ENCODE measurements around the gene OPA3. TPM values are rescaled to one million over a fixed set of nuclear protein-coding genes. Genes with fewer than 3 reads are reported as not detected.

The OPA3 gene
- total RNA-seq, 1 experiment from 2014 or later = 11.1 TPM

DNA sequence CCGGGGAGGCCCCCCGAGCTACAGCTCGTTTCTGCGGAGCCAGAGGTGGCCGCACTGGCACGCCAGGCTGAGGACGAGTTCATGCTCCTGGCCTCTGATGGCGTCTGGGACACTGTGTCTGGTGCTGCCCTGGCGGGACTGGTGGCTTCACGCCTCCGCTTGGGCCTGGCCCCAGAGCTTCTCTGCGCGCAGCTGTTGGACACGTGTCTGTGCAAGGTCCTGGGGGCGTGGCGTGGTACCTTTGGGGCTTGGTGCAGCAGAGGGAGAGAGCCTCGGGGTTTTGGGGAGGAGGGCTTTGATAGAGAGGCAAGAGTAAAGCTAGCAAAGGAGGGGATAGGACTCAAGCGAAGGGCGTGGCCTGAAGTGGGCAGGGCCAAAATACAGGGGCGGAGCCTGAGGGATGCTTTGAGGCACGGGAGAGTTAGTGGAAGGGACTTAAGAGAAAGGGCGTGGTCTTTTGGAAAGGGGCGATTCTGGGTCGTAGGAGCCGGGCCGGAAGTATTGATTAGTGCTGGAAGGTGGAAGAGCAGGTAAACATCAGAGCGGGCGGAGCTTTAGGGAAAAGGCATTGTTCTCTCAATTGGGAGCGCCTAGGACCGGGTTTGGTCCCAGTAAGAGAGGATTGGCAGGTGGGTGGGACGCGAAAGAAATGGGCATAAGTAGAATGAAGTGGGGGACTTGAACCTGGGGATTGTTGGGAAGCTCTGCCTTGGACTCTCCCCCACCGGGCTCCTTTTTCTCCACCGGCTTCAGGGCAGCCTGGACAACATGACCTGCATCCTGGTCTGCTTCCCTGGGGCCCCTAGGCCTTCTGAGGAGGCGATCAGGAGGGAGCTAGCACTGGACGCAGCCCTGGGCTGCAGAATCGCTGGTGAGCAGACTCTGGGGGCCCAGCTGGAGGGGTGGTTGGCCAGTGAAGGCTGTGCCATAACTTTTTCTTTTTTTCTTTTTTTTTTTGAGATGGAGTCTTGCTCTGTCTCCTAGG is 85.1 kb downstream of the OPA3 start:
- BruUV-seq (replicated peaks) = TSS peak; percentile 72
- Histone ChIP-seq H3K27me3 (ENCODE audit: insufficient read depth, low read length) (peaks cover 10% of the 10 kb centered on the region; the same call in 1 of the 2 replicates), H3K9me3 (ENCODE audit: control insufficient read depth in 1 of 2, insufficient read depth in 1 of 2, low read depth in 1 of 2, low read length in 2 of 2) (no peaks in the 10 kb centered on the region), H4K20me1 (ENCODE audit: insufficient read depth) (no peaks in the 10 kb centered on the region), H2AFZ (ENCODE audit: low read depth, low read length, poor library complexity, severe bottlenecking) (no peak overlapping the region), H3K27ac (ENCODE audit: low read depth, low read length) (peak overlapping the region; percentile 39; the same call in 1 of the 2 replicates), H3K4me3 (replicated peaks in 1 of 2; ENCODE audit: low read depth in 1 of 2, low read length in 2 of 2) (no peak overlapping the region), H3K79me2 (ENCODE audit: insufficient read depth, low read length) (no peaks in the 10 kb centered on the region), H3K4me2 (ENCODE audit: low read length) (peak overlapping the region; percentile 50), H3K4me1 (ENCODE audit: control insufficient read depth in 1 of 2, insufficient read depth in 2 of 2, low read length in 2 of 2) (peaks cover 17 to 34% of the 10 kb centered on the region in 2 experiments; a peak in 3 of 4 replicates), H3K36me3 (ENCODE audit: control insufficient read depth in 1 of 2, insufficient read depth in 2 of 2, low read length in 2 of 2) (no peaks in the 10 kb centered on the region), H3K9ac (ENCODE audit: low read length) (no peak overlapping the region), H3K9me2 (ENCODE audit: insufficient read depth) (no peaks in the 10 kb centered on the region)
- DNase-seq (ENCODE audit: low read depth, low spot score) = no peak
- peak; percentile 59 for ATAC-seq
- ChIA-PET CTCF (interaction anchor here (1.2 to 1.4 kb wide), 3 partner anchors 15 to 59 kb away, joined by 3 to 5 read pairs (median 5); no protein-coding TSS in a partner anchor), POLR2A (interaction anchor here (0.6 to 0.9 kb wide), 2 partner anchors 14 to 31 kb away, joined by 3 read pairs; no protein-coding TSS in a partner anchor), RAD21 (ENCODE audit: low non-redundant PET in 1 of 2, low total read pairs in 2 of 2, uncharacterized antibody in 2 of 2, unreplicated experiment in 2 of 2) (no interaction called here)
- TF ChIP-seq, protein P1, sequence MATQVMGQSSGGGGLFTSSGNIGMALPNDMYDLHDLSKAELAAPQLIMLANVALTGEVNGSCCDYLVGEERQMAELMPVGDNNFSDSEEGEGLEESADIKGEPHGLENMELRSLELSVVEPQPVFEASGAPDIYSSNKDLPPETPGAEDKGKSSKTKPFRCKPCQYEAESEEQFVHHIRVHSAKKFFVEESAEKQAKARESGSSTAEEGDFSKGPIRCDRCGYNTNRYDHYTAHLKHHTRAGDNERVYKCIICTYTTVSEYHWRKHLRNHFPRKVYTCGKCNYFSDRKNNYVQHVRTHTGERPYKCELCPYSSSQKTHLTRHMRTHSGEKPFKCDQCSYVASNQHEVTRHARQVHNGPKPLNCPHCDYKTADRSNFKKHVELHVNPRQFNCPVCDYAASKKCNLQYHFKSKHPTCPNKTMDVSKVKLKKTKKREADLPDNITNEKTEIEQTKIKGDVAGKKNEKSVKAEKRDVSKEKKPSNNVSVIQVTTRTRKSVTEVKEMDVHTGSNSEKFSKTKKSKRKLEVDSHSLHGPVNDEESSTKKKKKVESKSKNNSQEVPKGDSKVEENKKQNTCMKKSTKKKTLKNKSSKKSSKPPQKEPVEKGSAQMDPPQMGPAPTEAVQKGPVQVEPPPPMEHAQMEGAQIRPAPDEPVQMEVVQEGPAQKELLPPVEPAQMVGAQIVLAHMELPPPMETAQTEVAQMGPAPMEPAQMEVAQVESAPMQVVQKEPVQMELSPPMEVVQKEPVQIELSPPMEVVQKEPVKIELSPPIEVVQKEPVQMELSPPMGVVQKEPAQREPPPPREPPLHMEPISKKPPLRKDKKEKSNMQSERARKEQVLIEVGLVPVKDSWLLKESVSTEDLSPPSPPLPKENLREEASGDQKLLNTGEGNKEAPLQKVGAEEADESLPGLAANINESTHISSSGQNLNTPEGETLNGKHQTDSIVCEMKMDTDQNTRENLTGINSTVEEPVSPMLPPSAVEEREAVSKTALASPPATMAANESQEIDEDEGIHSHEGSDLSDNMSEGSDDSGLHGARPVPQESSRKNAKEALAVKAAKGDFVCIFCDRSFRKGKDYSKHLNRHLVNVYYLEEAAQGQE (IDR thresholded peaks at IDR 0.05; ENCODE audit: low read depth) = no peak
- TF ChIP-seq EZH2 (IDR thresholded peaks at IDR 0.05) (no peak), SIN3A (IDR thresholded peaks at IDR 0.05; ENCODE audit: low read depth) (no peak), RAD21 (IDR thresholded peaks at IDR 0.05; ENCODE audit: low read depth) (no peak), ZNF274 (IDR thresholded peaks at IDR 0.05; ENCODE audit: low read depth, low read length) (no peak), POLR2A (IDR thresholded peaks at IDR 0.05; ENCODE audit: borderline replicate concordance, extremely low read depth, insufficient read depth, insufficient read length) (no peak), FOSL1 (IDR thresholded peaks at IDR 0.05; ENCODE audit: low read depth) (no peak), POLR2AphosphoS5 (IDR thresholded peaks at IDR 0.05; ENCODE audit: low read depth, low read length) (no peak), JUND (IDR thresholded peaks at IDR 0.05) (no peak), SP1 (IDR thresholded peaks at IDR 0.05; ENCODE audit: low read depth) (no peak), ZFX (IDR thresholded peaks at IDR 0.05) (no peak), CBX3 (IDR thresholded peaks at IDR 0.05; ENCODE audit: low read depth) (no peak), CEBPB (IDR thresholded peaks at IDR 0.05; ENCODE audit: low read depth) (no peak), SRF (IDR thresholded peaks at IDR 0.05; ENCODE audit: low read depth) (no peak), ELF1 (IDR thresholded peaks at IDR 0.05; ENCODE audit: borderline replicate concordance, low read depth) (no peak), EZH2phosphoT487 (IDR thresholded peaks at IDR 0.05; ENCODE audit: borderline replicate concordance) (no peak), EGR1 (IDR thresholded peaks at IDR 0.05; ENCODE audit: low read depth) (no peak)
- TF ChIP-seq, protein P2, sequence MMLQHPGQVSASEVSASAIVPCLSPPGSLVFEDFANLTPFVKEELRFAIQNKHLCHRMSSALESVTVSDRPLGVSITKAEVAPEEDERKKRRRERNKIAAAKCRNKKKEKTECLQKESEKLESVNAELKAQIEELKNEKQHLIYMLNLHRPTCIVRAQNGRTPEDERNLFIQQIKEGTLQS (IDR thresholded peaks at IDR 0.05) = no peak
- TF ChIP-seq, protein P3, sequence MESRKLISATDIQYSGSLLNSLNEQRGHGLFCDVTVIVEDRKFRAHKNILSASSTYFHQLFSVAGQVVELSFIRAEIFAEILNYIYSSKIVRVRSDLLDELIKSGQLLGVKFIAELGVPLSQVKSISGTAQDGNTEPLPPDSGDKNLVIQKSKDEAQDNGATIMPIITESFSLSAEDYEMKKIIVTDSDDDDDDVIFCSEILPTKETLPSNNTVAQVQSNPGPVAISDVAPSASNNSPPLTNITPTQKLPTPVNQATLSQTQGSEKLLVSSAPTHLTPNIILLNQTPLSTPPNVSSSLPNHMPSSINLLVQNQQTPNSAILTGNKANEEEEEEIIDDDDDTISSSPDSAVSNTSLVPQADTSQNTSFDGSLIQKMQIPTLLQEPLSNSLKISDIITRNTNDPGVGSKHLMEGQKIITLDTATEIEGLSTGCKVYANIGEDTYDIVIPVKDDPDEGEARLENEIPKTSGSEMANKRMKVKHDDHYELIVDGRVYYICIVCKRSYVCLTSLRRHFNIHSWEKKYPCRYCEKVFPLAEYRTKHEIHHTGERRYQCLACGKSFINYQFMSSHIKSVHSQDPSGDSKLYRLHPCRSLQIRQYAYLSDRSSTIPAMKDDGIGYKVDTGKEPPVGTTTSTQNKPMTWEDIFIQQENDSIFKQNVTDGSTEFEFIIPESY (IDR thresholded peaks at IDR 0.05; ENCODE audit: extremely low read depth, insufficient replicate concordance, low read length) = no peak
- TF ChIP-seq, protein P4, sequence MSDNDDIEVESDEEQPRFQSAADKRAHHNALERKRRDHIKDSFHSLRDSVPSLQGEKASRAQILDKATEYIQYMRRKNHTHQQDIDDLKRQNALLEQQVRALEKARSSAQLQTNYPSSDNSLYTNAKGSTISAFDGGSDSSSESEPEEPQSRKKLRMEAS (IDR thresholded peaks at IDR 0.05) = no peak
- intact Hi-C loops (cut with micrococcal nuclease) = no loop called here
